SK-N-SH treated with all-trans-retinoic acid at 6 μM for 48 hours (cell line): Measurements from ENCODE around the gene CHL1.
A peak's percentile ranks its signal among the peaks of the same experiment; 100 is the strongest.

Experiments used
- ATAC-seq: fragments of 200-7000 bp; cut with Tn5 transposase; 3 replicates; pipeline ENCODE4 v1.9.1; 2020; ENCODE audit warnings: mild to moderate bottlenecking, moderate library complexity
- ARNTL ChIP-seq: fragments of 450-650 bp; formaldehyde crosslinking; IDR thresholded peaks from 2 replicates; pipeline ENCODE4 v1.5.0; 2020; ENCODE audit warnings: low read depth, mild to moderate bottlenecking, moderate library complexity, borderline replicate concordance
- BACH2 ChIP-seq: fragments of 250-450 bp; sonication (Bioruptor Pico); IDR thresholded peaks from 2 replicates; pipeline ENCODE4 v1.9.0; 2021; ENCODE audit warnings: mild to moderate bottlenecking, borderline replicate concordance
- CSDC2 ChIP-seq: fragments of 250-450 bp; sonication (Bioruptor Pico); IDR thresholded peaks from 2 replicates; pipeline ENCODE4 v1.5.0; 2020; ENCODE audit warnings: mild to moderate bottlenecking, moderate library complexity
- ESRRG ChIP-seq: fragments of 250-450 bp; sonication (Bioruptor Pico); IDR thresholded peaks from 2 replicates; pipeline ENCODE4 v1.6.1; 2021; ENCODE audit warnings: mild to moderate bottlenecking
- GLIS3 ChIP-seq: fragments of 250-450 bp; sonication (Bioruptor Pico); IDR thresholded peaks from 2 replicates; pipeline ENCODE4 v1.5.0; 2020; ENCODE audit warnings: mild to moderate bottlenecking, moderate library complexity
- ISL1 ChIP-seq: fragments of 250-450 bp; sonication (Bioruptor Pico); IDR thresholded peaks from 2 replicates; pipeline ENCODE4 v2.1.2; 2022; ENCODE audit warnings: mild to moderate bottlenecking, moderate library complexity
- OSR1 ChIP-seq: fragments of 250-450 bp; sonication (Bioruptor Pico); IDR thresholded peaks from 2 replicates; pipeline ENCODE4 v1.8.0; 2022; ENCODE audit warnings: moderate library complexity, mild to moderate bottlenecking, inconsistent platforms
- PPARA ChIP-seq: fragments of 250-450 bp; sonication (Bioruptor Pico); IDR thresholded peaks from 2 replicates; pipeline ENCODE4 v1.5.0; 2020; ENCODE audit warnings: mild to moderate bottlenecking, borderline replicate concordance
- RARB ChIP-seq: fragments of 250-450 bp; sonication (Bioruptor Pico); IDR thresholded peaks from 2 replicates; pipeline ENCODE4 v1.8.0; 2021; ENCODE audit warnings: mild to moderate bottlenecking, moderate library complexity
- SNAI2 ChIP-seq: fragments of 250-450 bp; sonication (Bioruptor Pico); IDR thresholded peaks from 2 replicates; pipeline ENCODE4 v1.5.0; 2020; ENCODE audit warnings: mild to moderate bottlenecking, moderate library complexity
- TCF4 ChIP-seq: fragments of 250-450 bp; sonication (Bioruptor Pico); IDR thresholded peaks from 2 replicates; pipeline ENCODE4 v1.8.0; 2021; ENCODE audit warnings: mild to moderate bottlenecking, moderate library complexity, borderline replicate concordance
- TOX ChIP-seq: fragments of 250-450 bp; sonication (Bioruptor Pico); IDR thresholded peaks from 2 replicates; pipeline ENCODE4 v1.8.0; 2021; ENCODE audit warnings: mild to moderate bottlenecking, moderate library complexity, borderline replicate concordance
- ZC3H10 ChIP-seq: fragments of 250-450 bp; sonication (Bioruptor Pico); IDR thresholded peaks from 2 replicates; pipeline ENCODE4 v1.5.1; 2021; ENCODE audit warnings: mild to moderate bottlenecking, moderate library complexity
- ZFP3 ChIP-seq: fragments of 250-450 bp; sonication (Bioruptor Pico); IDR thresholded peaks from 2 replicates; pipeline ENCODE4 v1.5.0; 2020; ENCODE audit warnings: mild to moderate bottlenecking, moderate library complexity
- ZFP30 ChIP-seq: fragments of 450-650 bp; formaldehyde crosslinking; IDR thresholded peaks from 2 replicates; pipeline ENCODE4 v1.5.0; 2022; ENCODE audit warnings: mild to moderate bottlenecking, moderate library complexity
- ZNF565 ChIP-seq: fragments of 450-650 bp; formaldehyde crosslinking; conservative IDR thresholded peaks from 2 replicates; pipeline ENCODE4 v1.5.0; 2020; ENCODE audit warnings: low read depth, mild to moderate bottlenecking, moderate library complexity
- ZNF70 ChIP-seq: fragments of 450-650 bp; formaldehyde crosslinking; IDR thresholded peaks from 2 replicates; pipeline ENCODE4 v1.5.0; 2020; ENCODE audit warnings: mild to moderate bottlenecking, moderate library complexity
- ZNF8 ChIP-seq: fragments of 450-650 bp; formaldehyde crosslinking; IDR thresholded peaks from 2 replicates; pipeline ENCODE4 v1.5.0; 2020; ENCODE audit warnings: mild to moderate bottlenecking, moderate library complexity
- TF ChIP-seq, protein P1 (sequence below): fragments of 250-450 bp; sonication (Bioruptor Pico); IDR thresholded peaks from 2 replicates; pipeline ENCODE4 v1.8.0; 2020; ENCODE audit warnings: mild to moderate bottlenecking, moderate library complexity, borderline replicate concordance
- TF ChIP-seq, protein P2 (sequence below): fragments of 250-450 bp; sonication (Bioruptor Pico); IDR thresholded peaks from 2 replicates; pipeline ENCODE4 v1.8.0; 2021; ENCODE audit warnings: low read depth, mild to moderate bottlenecking, moderate library complexity, borderline replicate concordance
- TF ChIP-seq, protein P3 (sequence below): fragments of 250-450 bp; sonication (Bioruptor Pico); IDR thresholded peaks from 2 replicates; pipeline ENCODE4 v1.5.1; 2020; ENCODE audit warnings: low read depth, mild to moderate bottlenecking, moderate library complexity
- TF ChIP-seq, protein P4 (sequence below): fragments of 250-450 bp; sonication (Bioruptor Pico); IDR thresholded peaks from 2 replicates; pipeline ENCODE4 v1.5.1; 2021; ENCODE audit warnings: mild to moderate bottlenecking, moderate library complexity
- TF ChIP-seq, protein P5 (sequence below): fragments of 250-450 bp; sonication (Bioruptor Pico); IDR thresholded peaks from 2 replicates; pipeline ENCODE4 v1.5.0; 2020; ENCODE audit warnings: mild to moderate bottlenecking, moderate library complexity

Gene CHL1

DNA sequence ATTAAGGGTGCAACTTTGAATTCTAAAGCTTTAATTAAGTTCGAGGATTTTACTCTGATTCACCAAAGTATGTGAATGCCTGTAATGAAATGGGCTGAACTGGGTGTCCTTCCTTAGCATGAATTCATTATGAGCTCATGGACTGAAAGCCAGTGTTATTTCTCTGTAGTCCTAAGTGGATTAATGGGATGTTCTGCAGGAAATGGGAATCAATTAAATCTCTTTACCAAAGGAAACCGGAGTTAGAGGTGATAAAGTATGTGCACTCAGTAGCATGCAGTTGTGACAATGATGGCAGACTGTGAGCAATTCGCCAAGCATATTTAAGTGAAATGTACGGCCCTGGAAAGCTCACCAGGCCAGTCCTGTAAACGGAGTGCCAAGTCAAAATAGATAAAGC, 138.7 kb downstream of the CHL1 start:
- TF ChIP-seq TCF4 (CRISPR knock-in tag) (peak; percentile 54; the same call in 1 of the 2 replicates), ZNF70 (0 out of 2 replicates have a peak, but pooled peaks have one; percentile 22), SNAI2 (no peak), ARNTL (CRISPR knock-in tag) (no peak), PPARA (no peak)
- TF ChIP-seq, protein P1, sequence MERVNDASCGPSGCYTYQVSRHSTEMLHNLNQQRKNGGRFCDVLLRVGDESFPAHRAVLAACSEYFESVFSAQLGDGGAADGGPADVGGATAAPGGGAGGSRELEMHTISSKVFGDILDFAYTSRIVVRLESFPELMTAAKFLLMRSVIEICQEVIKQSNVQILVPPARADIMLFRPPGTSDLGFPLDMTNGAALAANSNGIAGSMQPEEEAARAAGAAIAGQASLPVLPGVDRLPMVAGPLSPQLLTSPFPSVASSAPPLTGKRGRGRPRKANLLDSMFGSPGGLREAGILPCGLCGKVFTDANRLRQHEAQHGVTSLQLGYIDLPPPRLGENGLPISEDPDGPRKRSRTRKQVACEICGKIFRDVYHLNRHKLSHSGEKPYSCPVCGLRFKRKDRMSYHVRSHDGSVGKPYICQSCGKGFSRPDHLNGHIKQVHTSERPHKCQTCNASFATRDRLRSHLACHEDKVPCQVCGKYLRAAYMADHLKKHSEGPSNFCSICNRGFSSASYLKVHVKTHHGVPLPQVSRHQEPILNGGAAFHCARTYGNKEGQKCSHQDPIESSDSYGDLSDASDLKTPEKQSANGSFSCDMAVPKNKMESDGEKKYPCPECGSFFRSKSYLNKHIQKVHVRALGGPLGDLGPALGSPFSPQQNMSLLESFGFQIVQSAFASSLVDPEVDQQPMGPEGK = no peak
- ATAC-seq = no peak

DNA sequence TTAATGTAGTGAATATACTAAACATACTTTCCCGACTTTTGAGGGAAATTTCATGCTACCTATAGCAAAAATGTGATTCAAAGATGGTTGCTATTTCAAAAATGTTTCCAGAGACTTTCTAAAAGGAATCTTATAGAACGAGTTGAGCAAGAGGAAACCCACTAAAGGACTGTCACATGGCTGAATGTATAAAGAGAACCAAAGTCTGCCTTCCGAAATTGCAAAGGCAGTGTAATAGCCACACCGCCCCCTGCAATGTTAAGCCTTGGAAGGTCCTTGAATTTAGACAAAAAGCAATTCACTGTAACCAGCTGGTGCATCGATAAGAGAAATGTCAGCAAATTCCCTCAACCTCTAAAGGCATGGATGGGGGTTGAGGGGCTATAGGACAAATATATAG, 142.8 kb downstream of the CHL1 start:
- no peak for ATAC-seq

DNA sequence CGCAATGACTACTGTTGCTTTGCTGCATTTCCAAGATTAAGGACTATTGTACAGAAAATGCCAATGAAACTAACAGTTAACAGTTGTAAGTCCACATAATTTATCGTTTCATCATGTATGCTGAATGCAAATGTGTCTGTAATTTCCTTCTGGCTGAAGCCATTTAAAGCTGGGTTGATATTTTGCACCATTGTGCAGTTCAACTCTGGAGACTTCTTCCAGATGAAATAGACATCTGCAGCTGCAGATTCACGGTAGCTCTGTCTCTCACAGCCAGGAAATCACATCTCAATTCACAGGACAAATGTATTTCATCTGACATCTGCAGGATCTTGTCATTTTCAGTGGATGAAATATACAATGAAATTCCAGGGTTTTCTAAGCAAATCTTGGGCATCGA, 145.4 kb downstream of the CHL1 start:
- ATAC-seq = no peak
- no peak for TF ChIP-seq ZNF70
- no peak for TF ChIP-seq TCF4 (CRISPR knock-in tag)
- TF ChIP-seq ZC3H10 (CRISPR knock-in tag) = no peak
- TF ChIP-seq BACH2 (CRISPR knock-in tag) = no peak
- no peak for TF ChIP-seq ZNF8 (CRISPR knock-in tag)
- TF ChIP-seq, protein P2, sequence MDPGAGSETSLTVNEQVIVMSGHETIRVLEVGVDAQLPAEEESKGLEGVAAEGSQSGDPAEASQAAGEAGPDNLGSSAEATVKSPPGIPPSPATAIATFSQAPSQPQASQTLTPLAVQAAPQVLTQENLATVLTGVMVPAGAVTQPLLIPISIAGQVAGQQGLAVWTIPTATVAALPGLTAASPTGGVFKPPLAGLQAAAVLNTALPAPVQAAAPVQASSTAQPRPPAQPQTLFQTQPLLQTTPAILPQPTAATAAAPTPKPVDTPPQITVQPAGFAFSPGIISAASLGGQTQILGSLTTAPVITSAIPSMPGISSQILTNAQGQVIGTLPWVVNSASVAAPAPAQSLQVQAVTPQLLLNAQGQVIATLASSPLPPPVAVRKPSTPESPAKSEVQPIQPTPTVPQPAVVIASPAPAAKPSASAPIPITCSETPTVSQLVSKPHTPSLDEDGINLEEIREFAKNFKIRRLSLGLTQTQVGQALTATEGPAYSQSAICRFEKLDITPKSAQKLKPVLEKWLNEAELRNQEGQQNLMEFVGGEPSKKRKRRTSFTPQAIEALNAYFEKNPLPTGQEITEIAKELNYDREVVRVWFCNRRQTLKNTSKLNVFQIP (CRISPR knock-in tag) = no peak
- TF ChIP-seq ZFP30 (CRISPR knock-in tag) = no peak
- TF ChIP-seq ZNF565 = no peak
- TF ChIP-seq OSR1 (CRISPR knock-in tag) = no peak
- no peak for TF ChIP-seq CSDC2
- no peak for TF ChIP-seq ESRRG (CRISPR knock-in tag)
- TF ChIP-seq TOX = no peak
- TF ChIP-seq, protein P1 = no peak
- TF ChIP-seq, protein P3, sequence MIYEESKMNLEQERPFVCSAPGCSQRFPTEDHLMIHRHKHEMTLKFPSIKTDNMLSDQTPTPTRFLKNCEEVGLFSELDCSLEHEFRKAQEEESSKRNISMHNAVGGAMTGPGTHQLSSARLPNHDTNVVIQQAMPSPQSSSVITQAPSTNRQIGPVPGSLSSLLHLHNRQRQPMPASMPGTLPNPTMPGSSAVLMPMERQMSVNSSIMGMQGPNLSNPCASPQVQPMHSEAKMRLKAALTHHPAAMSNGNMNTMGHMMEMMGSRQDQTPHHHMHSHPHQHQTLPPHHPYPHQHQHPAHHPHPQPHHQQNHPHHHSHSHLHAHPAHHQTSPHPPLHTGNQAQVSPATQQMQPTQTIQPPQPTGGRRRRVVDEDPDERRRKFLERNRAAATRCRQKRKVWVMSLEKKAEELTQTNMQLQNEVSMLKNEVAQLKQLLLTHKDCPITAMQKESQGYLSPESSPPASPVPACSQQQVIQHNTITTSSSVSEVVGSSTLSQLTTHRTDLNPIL = no peak

More for the DNA sequence above, 142.8 kb downstream of the CHL1 start:
- TF ChIP-seq GLIS3 (CRISPR knock-in tag) (no peak), ZNF8 (CRISPR knock-in tag) (no peak), TCF4 (CRISPR knock-in tag) (no peak), CSDC2 (no peak), TOX (no peak), ZNF565 (no peak)

DNA sequence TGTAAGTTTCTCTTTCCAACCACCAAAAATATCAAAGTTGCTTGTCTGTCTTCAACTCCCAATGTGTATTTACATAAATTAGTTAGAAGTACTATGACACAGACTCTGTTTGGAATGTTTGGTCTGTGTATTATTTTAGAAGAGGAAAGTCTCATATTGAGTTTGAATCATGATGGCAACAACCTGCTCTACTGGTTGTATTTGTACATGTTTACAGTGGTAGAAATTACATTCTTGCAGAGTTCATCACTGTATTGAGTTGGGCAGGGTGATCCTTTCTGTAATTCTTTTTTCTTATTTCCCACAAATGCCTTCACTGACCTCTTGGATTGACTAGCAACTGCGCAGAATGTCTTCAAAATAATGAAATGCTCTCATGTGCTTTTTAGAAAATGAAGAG, 149.6 kb downstream of the CHL1 start:
- no peak for TF ChIP-seq SNAI2
- no peak for TF ChIP-seq TOX
- TF ChIP-seq BACH2 (CRISPR knock-in tag) = no peak
- TF ChIP-seq RARB = no peak
- TF ChIP-seq ISL1 (CRISPR knock-in tag) = no peak
- TF ChIP-seq ZC3H10 (CRISPR knock-in tag) = no peak
- TF ChIP-seq ARNTL (CRISPR knock-in tag) = no peak
- no peak for TF ChIP-seq ZFP3 (CRISPR knock-in tag)
- TF ChIP-seq, protein P1 = no peak
- TF ChIP-seq, protein P4, sequence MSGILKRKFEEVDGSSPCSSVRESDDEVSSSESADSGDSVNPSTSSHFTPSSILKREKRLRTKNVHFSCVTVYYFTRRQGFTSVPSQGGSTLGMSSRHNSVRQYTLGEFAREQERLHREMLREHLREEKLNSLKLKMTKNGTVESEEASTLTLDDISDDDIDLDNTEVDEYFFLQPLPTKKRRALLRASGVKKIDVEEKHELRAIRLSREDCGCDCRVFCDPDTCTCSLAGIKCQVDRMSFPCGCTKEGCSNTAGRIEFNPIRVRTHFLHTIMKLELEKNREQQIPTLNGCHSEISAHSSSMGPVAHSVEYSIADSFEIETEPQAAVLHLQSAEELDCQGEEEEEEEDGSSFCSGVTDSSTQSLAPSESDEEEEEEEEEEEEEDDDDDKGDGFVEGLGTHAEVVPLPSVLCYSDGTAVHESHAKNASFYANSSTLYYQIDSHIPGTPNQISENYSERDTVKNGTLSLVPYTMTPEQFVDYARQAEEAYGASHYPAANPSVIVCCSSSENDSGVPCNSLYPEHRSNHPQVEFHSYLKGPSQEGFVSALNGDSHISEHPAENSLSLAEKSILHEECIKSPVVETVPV = no peak
- no peak for TF ChIP-seq CSDC2
- no peak for TF ChIP-seq GLIS3 (CRISPR knock-in tag)
- no peak for TF ChIP-seq ESRRG (CRISPR knock-in tag)
- no peak for TF ChIP-seq PPARA
- TF ChIP-seq, protein P5, sequence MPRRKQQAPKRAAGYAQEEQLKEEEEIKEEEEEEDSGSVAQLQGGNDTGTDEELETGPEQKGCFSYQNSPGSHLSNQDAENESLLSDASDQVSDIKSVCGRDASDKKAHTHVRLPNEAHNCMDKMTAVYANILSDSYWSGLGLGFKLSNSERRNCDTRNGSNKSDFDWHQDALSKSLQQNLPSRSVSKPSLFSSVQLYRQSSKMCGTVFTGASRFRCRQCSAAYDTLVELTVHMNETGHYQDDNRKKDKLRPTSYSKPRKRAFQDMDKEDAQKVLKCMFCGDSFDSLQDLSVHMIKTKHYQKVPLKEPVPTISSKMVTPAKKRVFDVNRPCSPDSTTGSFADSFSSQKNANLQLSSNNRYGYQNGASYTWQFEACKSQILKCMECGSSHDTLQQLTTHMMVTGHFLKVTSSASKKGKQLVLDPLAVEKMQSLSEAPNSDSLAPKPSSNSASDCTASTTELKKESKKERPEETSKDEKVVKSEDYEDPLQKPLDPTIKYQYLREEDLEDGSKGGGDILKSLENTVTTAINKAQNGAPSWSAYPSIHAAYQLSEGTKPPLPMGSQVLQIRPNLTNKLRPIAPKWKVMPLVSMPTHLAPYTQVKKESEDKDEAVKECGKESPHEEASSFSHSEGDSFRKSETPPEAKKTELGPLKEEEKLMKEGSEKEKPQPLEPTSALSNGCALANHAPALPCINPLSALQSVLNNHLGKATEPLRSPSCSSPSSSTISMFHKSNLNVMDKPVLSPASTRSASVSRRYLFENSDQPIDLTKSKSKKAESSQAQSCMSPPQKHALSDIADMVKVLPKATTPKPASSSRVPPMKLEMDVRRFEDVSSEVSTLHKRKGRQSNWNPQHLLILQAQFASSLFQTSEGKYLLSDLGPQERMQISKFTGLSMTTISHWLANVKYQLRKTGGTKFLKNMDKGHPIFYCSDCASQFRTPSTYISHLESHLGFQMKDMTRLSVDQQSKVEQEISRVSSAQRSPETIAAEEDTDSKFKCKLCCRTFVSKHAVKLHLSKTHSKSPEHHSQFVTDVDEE (CRISPR knock-in tag) = no peak
- TF ChIP-seq, all 23 proteins: peak for 0
- ATAC-seq = no peak
